NCI-H446 (cell line): ENCODE data around the gene TREH.

Experiments
- DNase-seq, 2 experiments: peaks; one replicate each; lab custom pipeline; 2025; lab: John Stamatoyannopoulos, UW

TREH gene

GRCh38 chr11:118610773-118611432 lies 68.5 kb downstream of the TREH start:
- no peak for DNase-seq

GRCh38 chr11:118610225-118610772 lies 69.2 kb downstream of the TREH start:
- no peak for DNase-seq

GRCh38 chr11:118609380-118610224 lies 69.8 kb downstream of the TREH start:
- no peak for DNase-seq

GRCh38 chr11:118608360-118609227 lies 70.9 kb downstream of the TREH start:
- DNase-seq, result no peak

- DNase-seq, result no peak
These were observed 71.8 kb downstream of the TREH start, which contains the start of gene PHLDB1 for GRCh38 chr11:118607401-118608359. Gene PHLDB1 (plus strand): TSS chr11:118607615. CDS start chr11:118613837, 6,222 bp downstream.
